GM12873 (cell line): Measurements from ENCODE around the gene IL4R.

Experiments used
- TF ChIP-seq, protein P1 (sequence below): IDR thresholded peaks from 2 replicates; pipeline ENCODE4 v1.5.1; 2012; ENCODE audit warnings: low read depth, mild to moderate bottlenecking, moderate library complexity, low read length, control low read depth; ENCODE audit not compliant: insufficient read depth; ENCODE audit errors: missing control alignments

Gene IL4R

DNA sequence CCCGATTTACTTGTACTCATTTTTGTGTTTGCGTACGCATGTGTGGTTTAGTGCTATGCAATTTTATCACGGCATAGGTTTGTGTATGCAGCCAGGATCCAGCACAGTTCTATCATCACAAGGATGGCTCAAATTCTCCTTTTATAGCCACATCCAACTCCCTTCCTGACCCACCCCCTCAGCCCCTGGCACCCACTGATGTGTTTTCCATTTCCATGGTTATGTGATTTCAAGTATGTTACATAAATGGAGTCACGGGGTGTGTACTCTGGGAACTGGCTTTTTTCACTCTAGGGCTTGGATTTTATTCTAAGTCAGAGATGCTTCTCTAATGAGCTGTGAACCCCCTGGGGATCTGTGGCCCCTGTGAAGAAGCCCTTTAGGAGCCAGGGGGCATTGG, 16.8 kb downstream of the IL4R start:
- TF ChIP-seq, protein P1, sequence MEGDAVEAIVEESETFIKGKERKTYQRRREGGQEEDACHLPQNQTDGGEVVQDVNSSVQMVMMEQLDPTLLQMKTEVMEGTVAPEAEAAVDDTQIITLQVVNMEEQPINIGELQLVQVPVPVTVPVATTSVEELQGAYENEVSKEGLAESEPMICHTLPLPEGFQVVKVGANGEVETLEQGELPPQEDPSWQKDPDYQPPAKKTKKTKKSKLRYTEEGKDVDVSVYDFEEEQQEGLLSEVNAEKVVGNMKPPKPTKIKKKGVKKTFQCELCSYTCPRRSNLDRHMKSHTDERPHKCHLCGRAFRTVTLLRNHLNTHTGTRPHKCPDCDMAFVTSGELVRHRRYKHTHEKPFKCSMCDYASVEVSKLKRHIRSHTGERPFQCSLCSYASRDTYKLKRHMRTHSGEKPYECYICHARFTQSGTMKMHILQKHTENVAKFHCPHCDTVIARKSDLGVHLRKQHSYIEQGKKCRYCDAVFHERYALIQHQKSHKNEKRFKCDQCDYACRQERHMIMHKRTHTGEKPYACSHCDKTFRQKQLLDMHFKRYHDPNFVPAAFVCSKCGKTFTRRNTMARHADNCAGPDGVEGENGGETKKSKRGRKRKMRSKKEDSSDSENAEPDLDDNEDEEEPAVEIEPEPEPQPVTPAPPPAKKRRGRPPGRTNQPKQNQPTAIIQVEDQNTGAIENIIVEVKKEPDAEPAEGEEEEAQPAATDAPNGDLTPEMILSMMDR = no peak

GRCh38 chr16:27332105-27332504, 18.3 kb downstream of the IL4R start:
- TF ChIP-seq, protein P1 = no peak

DNA sequence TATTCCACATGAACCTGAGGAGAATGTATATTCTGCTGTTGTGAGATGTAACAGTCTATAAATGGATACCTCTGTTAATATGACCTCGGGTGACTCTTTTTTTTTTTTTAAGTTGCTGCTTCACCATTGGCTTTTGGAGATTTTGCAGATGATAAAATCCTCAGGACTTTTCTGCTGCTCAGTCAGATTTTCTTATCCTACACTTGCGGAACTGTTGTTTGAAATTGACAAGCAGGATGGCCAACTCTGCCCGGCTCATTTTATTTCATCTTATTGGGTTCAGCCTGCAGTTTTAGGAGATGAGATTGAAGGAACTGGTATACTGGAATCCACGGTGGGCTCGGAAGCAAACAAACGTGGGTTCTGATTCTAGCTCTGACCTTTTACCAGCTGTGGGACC, 19.3 kb downstream of the IL4R start:
- TF ChIP-seq, protein P1 = no peak

- TF ChIP-seq, protein P1 = no peak
Measured at GRCh38 chr16:27333549-27333948, 19.8 kb downstream of the IL4R start.

- TF ChIP-seq, protein P1 = no peak
Measured at GRCh38 chr16:27334192-27334764, 20.5 kb downstream of the IL4R start.

- TF ChIP-seq, protein P1 = no peak
Measured at GRCh38 chr16:27334838-27335237, 21.1 kb downstream of the IL4R start.

DNA sequence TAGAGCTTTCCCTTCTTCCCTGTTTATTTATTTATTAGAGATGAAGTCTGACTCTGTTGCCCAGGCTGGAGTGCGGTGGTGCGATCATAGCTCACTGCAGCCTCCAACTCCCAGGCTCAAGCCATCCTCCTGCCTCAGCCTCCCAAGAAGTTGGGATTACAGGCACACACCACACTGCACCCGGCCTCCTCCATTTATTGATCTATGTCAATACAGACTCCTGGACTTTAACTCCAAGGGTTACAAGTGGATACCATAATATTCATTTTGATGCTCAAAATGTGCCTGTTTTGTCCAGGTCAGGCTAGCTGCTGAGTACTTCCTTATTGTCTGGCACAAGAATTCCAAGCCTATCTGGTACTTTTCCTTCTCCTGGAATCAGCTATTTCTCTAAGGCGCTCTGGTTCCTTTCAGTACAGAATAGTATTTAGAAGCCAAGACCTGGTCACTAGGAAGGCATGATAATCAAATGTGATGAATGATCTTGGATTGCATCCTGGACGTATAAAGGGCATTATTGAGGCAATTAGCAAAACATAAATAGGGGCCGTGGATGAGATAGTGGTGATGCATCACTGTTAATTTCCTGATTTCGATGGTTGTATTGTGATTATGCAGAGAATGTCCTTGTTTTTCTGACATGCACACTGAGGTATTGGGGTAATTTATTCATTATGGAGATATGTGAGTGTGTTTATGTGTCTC, 21.7 kb downstream of the IL4R start:
- TF ChIP-seq, protein P1 = no peak
